Uterus (tissue), 4 donors: ENCODE data around the gene MORC1. TPM values are rescaled to one million over a fixed set of nuclear protein-coding genes. Genes with fewer than 3 reads are reported as not detected.

Experiments used
- DNase-seq, 2 donors: peaks; one replicate each; pipeline ENCODE4 v3.0.0-alpha.2; 2019 to 2020
- H3K27ac ChIP-seq, 2 donors: fragments of 200-600 bp; sonication (generic); 1 replicate in 1 of 2; 2 replicates in 1 of 2; pipeline ENCODE4 v1.5.1; 2016 to 2018
- H3K27me3 ChIP-seq, 2 donors: fragments of 200-600 bp; sonication (generic); one replicate each; pipeline ENCODE4 v1.5.1; 2018 to 2019; ENCODE audit warnings: control low read depth in 1 of 2
- H3K36me3 ChIP-seq, 2 donors: fragments of 200-600 bp; sonication (generic); one replicate each; pipeline ENCODE4 v1.5.1; 2019; ENCODE audit warnings: control low read depth in 1 of 2
- H3K4me1 ChIP-seq, 2 donors: fragments of 200-600 bp; sonication (generic); one replicate each; pipeline ENCODE4 v1.5.1; 2018 to 2019; ENCODE audit warnings: control low read depth in 1 of 2
- H3K4me3 ChIP-seq, 2 donors: fragments of 200-600 bp; sonication (generic); 1 replicate in 1 of 2; 2 replicates in 1 of 2; pipeline ENCODE4 v1.5.1; 2018 to 2019; ENCODE audit warnings: mild to moderate bottlenecking in 1 of 2
- H3K9me3 ChIP-seq, 2 donors: fragments of 200-600 bp; sonication (generic); one replicate each; pipeline ENCODE4 v1.5.1; 2019; ENCODE audit warnings: control low read depth in 1 of 2
- CTCF ChIP-seq, 4 experiments: fragments of 200-600 bp in 2 of 4; fragments of 450-650 bp in 2 of 4; sonication (generic) in 2 of 4; IDR thresholded peaks; one replicate each; pipeline ENCODE4 v1.5.1; 2016 to 2019; ENCODE audit warnings: antibody characterized with exemption in 4 of 4, mild to moderate bottlenecking in 2 of 4, moderate library complexity in 1 of 4
- POLR2A ChIP-seq, 2 donors: fragments of 450-650 bp; IDR thresholded peaks; one replicate each; pipeline ENCODE4 v1.6.1; 2016; ENCODE audit warnings: antibody characterized with exemption in 2 of 2, mild to moderate bottlenecking in 1 of 2, moderate library complexity in 1 of 2
- intact Hi-C: fragments of 100-400 bp; cut with DNase I; formaldehyde crosslinking; loops from one replicate; pipeline ENCODE4 v1.15.1; 2023; ENCODE audit warnings: low total_unique reads
- total RNA-seq, 4 donors: library from RNA; depleted of rRNA in 3 of 4; stranded (reverse); fragments of >200 nt in 3 of 4; gene quantifications; one replicate each; pipeline versions ENCODE4 v1.1.0 to v1.2.4, GENCODE V29; 2014 to 2023
- donor health status: DM: yes; HTN: yes; CAD: no.

The MORC1 gene
- total RNA-seq, 4 donors from 2014 or later: not detected

- intact Hi-C loops: no loop called here
- Histone ChIP-seq H3K27me3 (no peaks in the 10 kb centered on the region), H3K27ac (no peak overlapping the region), H3K4me1 (no peaks in the 10 kb centered on the region), H3K9me3 (no peaks in the 10 kb centered on the region), H3K4me3 (no peak overlapping the region), H3K36me3 (no peaks in the 10 kb centered on the region)
- DNase-seq: no peak
- TF ChIP-seq CTCF (IDR thresholded peaks at IDR 0.05) (no peak), POLR2A (IDR thresholded peaks at IDR 0.05) (no peak)
Measured at GRCh38 chr3:108940568-108941263, 177.2 kb downstream of the MORC1 start.

DNA sequence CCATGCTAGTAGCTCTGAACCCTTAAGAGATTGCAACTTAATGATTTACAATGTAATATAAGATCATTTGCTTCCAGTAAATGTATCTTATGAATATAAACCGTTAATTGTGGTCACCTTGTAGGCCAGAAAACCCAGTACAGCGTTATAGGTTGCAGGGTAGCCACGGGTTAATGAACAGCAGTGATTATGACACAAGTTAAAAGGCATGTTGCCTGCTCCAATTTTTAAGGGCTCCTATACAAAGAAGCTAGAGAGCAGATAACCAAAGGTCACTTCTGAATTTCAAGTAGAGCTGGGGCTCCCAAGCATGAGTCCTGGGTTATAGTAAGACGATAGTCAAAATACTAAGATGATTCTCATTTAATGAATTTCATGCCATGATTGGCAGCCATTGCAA lies 177.8 kb downstream of the MORC1 start:
- Histone ChIP-seq H3K9me3 (no peaks in the 10 kb centered on the region), H3K27ac (no peak overlapping the region), H3K36me3 (no peaks in the 10 kb centered on the region), H3K27me3 (no peaks in the 10 kb centered on the region), H3K4me1 (no peaks in the 10 kb centered on the region), H3K4me3 (no peak overlapping the region)
- no peak for DNase-seq
- TF ChIP-seq POLR2A (IDR thresholded peaks at IDR 0.05) (no peak), CTCF (IDR thresholded peaks at IDR 0.05) (no peak)
- intact Hi-C loops: no loop called here

GRCh38 chr3:108936924-108937689 lies 180.8 kb downstream of the MORC1 start:
- Histone ChIP-seq H3K4me1 (no peaks in the 10 kb centered on the region), H3K4me3 (no peak overlapping the region), H3K9me3 (no peaks in the 10 kb centered on the region), H3K27ac (no peak overlapping the region), H3K36me3 (no peaks in the 10 kb centered on the region), H3K27me3 (no peaks in the 10 kb centered on the region)
- DNase-seq: no peak
- TF ChIP-seq POLR2A (IDR thresholded peaks at IDR 0.05): no peak
- intact Hi-C loops: no loop called here

GRCh38 chr3:108931035-108931434 lies 186.9 kb downstream of the MORC1 start:
- no peak overlapping the region for H3K4me3 ChIP-seq
- H3K27ac ChIP-seq: no peak overlapping the region
- H3K9me3 ChIP-seq: no peaks in the 10 kb centered on the region
- no peaks in the 10 kb centered on the region for H3K36me3 ChIP-seq
- H3K27me3 ChIP-seq: no peaks in the 10 kb centered on the region
- DNase-seq: no peak
- H3K4me1 ChIP-seq: no peaks in the 10 kb centered on the region
- intact Hi-C loops: no loop called here
- no peak for TF ChIP-seq POLR2A (IDR thresholded peaks at IDR 0.05)
- TF ChIP-seq CTCF (IDR thresholded peaks at IDR 0.05): no peak

- Histone ChIP-seq H3K27me3 (no peaks in the 10 kb centered on the region), H3K4me3 (no peak overlapping the region), H3K9me3 (no peaks in the 10 kb centered on the region), H3K4me1 (no peaks in the 10 kb centered on the region), H3K36me3 (no peaks in the 10 kb centered on the region), H3K27ac (no peak overlapping the region)
- intact Hi-C loops: no loop called here
- TF ChIP-seq POLR2A (IDR thresholded peaks at IDR 0.05) (no peak), CTCF (IDR thresholded peaks at IDR 0.05) (no peak)
- DNase-seq: no peak
Measured at GRCh38 chr3:108918866-108919265, 199.1 kb downstream of the MORC1 start.
